OCI-LY7 (cell line): ENCODE measurements around the gene GATAD2B. TPM values are rescaled to one million over a fixed set of nuclear protein-coding genes. Genes with fewer than 3 reads are reported as not detected.
"Not testable (repeated sequence)": the region's sequence is repeated elsewhere in the genome, so short reads cannot be mapped to it uniquely, and the experiment has no call there.

Experiments used
- BruUV-seq: library from RNA; stranded (reverse); fragments of 400-500 nt; replicated peaks from 2 replicates; lab custom pipeline; 2021; lab: Mats Ljungman, UMichigan
- CTCF ChIA-PET: fragments of 300-600 bp; sonication (Branson Sonifier 250); formaldehyde crosslinking; loops from one replicate; lab custom pipeline; 2022; ENCODE audit warnings: antibody characterized with exemption; ENCODE audit not compliant: unreplicated experiment; lab: Charles Lee
- POLR2A ChIA-PET: fragments of 300-600 bp; sonication (Branson Sonifier 250); formaldehyde crosslinking; loops from one replicate; lab custom pipeline; 2022; ENCODE audit warnings: antibody characterized with exemption; lab: Charles Lee
- DNase-seq: peaks from one replicate; pipeline ENCODE4 v3.0.0-alpha.2; 2015; ENCODE audit warnings: low spot score
- H2AFZ ChIP-seq: fragments of 200-600 bp; sonication (generic), shearing (Covaris generic); 2 replicates; pipeline ENCODE4 v1.6.1; 2014; ENCODE audit warnings: mild to moderate bottlenecking, antibody characterized with exemption, low read length, moderate library complexity
- H3K27ac ChIP-seq: fragments of 200-600 bp; sonication (generic); 2 replicates; pipeline ENCODE4 v1.5.1; 2014; ENCODE audit warnings: mixed run types, low read depth, mild to moderate bottlenecking, moderate library complexity, low read length, inconsistent platforms; ENCODE audit not compliant: poor library complexity, severe bottlenecking
- H3K36me3 ChIP-seq: fragments of 200-600 bp; sonication (generic); 2 replicates; pipeline ENCODE4 v1.6.1; 2014; ENCODE audit warnings: mild to moderate bottlenecking, antibody characterized with exemption, low read length, moderate library complexity, mixed read lengths; ENCODE audit not compliant: insufficient read depth
- H3K4me1 ChIP-seq: fragments of 200-600 bp; sonication (generic); 2 replicates; pipeline ENCODE4 v1.5.1; 2014; ENCODE audit warnings: mild to moderate bottlenecking, low read length; ENCODE audit not compliant: insufficient read depth, poor library complexity, severe bottlenecking
- H3K4me2 ChIP-seq: fragments of 200-600 bp; sonication (generic); 2 replicates; pipeline ENCODE4 v1.6.1; 2014; ENCODE audit warnings: mild to moderate bottlenecking, low read length
- H3K4me3 ChIP-seq: fragments of 200-600 bp; sonication (generic); 2 replicates; pipeline ENCODE4 v1.5.1; 2014; ENCODE audit warnings: mild to moderate bottlenecking, low read depth, low read length; ENCODE audit not compliant: poor library complexity, severe bottlenecking
- H3K79me2 ChIP-seq: fragments of 200-600 bp; sonication (generic); 2 replicates; pipeline ENCODE4 v1.6.1; 2016; ENCODE audit warnings: low read depth, mild to moderate bottlenecking, low read length, moderate library complexity, mixed read lengths; ENCODE audit not compliant: insufficient read depth
- H3K9me2 ChIP-seq: fragments of 200-600 bp; sonication (generic); 2 replicates; pipeline ENCODE4 v1.6.1; 2016; ENCODE audit warnings: mild to moderate bottlenecking, low read length, mixed read lengths; ENCODE audit not compliant: insufficient read depth
- H3K9me3 ChIP-seq: fragments of 200-600 bp; sonication (generic); 2 replicates; pipeline ENCODE4 v1.6.1; 2014; ENCODE audit warnings: mild to moderate bottlenecking, mixed run types, low read length, mixed read lengths
- H4K20me1 ChIP-seq: fragments of 200-600 bp; sonication (generic); 2 replicates; pipeline ENCODE4 v1.6.1; 2014; ENCODE audit warnings: mild to moderate bottlenecking, antibody characterized with exemption, low read length, moderate library complexity, mixed read lengths; ENCODE audit not compliant: insufficient read depth
- CTCF ChIP-seq: fragments of 200-600 bp; sonication (generic); conservative IDR thresholded peaks from 2 replicates; pipeline ENCODE4 v1.5.1; 2014; ENCODE audit warnings: mild to moderate bottlenecking, antibody characterized with exemption, low read length, moderate library complexity, mixed read lengths
- EZH2phosphoT487 ChIP-seq: fragments of 200-600 bp; sonication (generic); IDR thresholded peaks from 2 replicates; pipeline ENCODE4 v1.6.1; 2018; ENCODE audit warnings: low read depth, borderline replicate concordance, mild to moderate bottlenecking, mixed run types, antibody characterized with exemption, low read length, moderate library complexity, mixed read lengths
- intact Hi-C: fragments of 100-400 bp; cut with micrococcal nuclease; formaldehyde crosslinking; loops from one replicate; pipeline ENCODE4 v1.10.0; 2022; ENCODE audit not compliant: unreplicated experiment
- total RNA-seq, 2 experiments: library from RNA; depleted of rRNA in 1 of 2; stranded (reverse); fragments of >200 nt in 1 of 2; shearing (Covaris generic) in 1 of 2; gene quantifications; 2 replicates each; pipeline ENCODE4 v1.2.3, GENCODE V29; 2014 to 2022

Gene GATAD2B
- total RNA-seq, 2 experiments from 2014 or later, result 11.2 to 65.2 TPM

- POLR2A ChIA-PET, result interaction anchor here (0.6 to 1.3 kb wide), 2 partner anchors 51 to 65 kb away, joined by 3 to 4 read pairs; no protein-coding TSS in a partner anchor
- intact Hi-C loops, result no loop called here
- TF ChIP-seq EZH2phosphoT487 (no peak), CTCF (no peak)
These were observed 18.8 kb downstream of the GATAD2B start for GRCh38 chr1:153903841-153904455.

GRCh38 chr1:153899509-153899908 lies 23.3 kb downstream of the GATAD2B start:
- no peak overlapping the region for H3K27ac ChIP-seq
- ChIA-PET CTCF (interaction anchor here (0.7 kb wide), 1 partner anchor 50 kb away, joined by 3 read pairs; no protein-coding TSS in a partner anchor), POLR2A (interaction anchor here (0.7 to 1.8 kb wide), 3 partner anchors 11 to 656 kb away, joined by 3 to 6 read pairs (median 4); no protein-coding TSS in a partner anchor)
- no peaks in the 10 kb centered on the region for H3K9me2 ChIP-seq
- peaks cover 5% of the 10 kb centered on the region; the same call in 1 of the 2 replicates for H4K20me1 ChIP-seq
- peaks cover 96% of the 10 kb centered on the region for H3K79me2 ChIP-seq
- H3K4me3 ChIP-seq, result no peak overlapping the region
- peaks cover 78% of the 10 kb centered on the region for H3K36me3 ChIP-seq
- no peak overlapping the region for H2AFZ ChIP-seq
- no peak for DNase-seq
- H3K4me2 ChIP-seq, result no peak overlapping the region
- intact Hi-C loops, result no loop called here
- H3K9me3 ChIP-seq, result no peaks in the 10 kb centered on the region
- peaks cover 9% of the 10 kb centered on the region for H3K4me1 ChIP-seq
- TF ChIP-seq EZH2phosphoT487, result no peak
- no peak for TF ChIP-seq CTCF
- BruUV-seq, result TSS peak; percentile 3

More at GRCh38 chr1:153903841-153904455, 18.8 kb downstream of the GATAD2B start:
- H3K9me2 ChIP-seq, result no peaks in the 10 kb centered on the region
- no peaks in the 10 kb centered on the region for H3K9me3 ChIP-seq
- peaks cover 70% of the 10 kb centered on the region for H3K36me3 ChIP-seq
- H3K79me2 ChIP-seq, result peaks cover 100% of the 10 kb centered on the region
- no peak overlapping the region for H3K27ac ChIP-seq
- CTCF ChIA-PET, result no interaction called here
- no peak overlapping the region for H3K4me3 ChIP-seq
- DNase-seq, result no peak
- no peak overlapping the region for H2AFZ ChIP-seq
- no peak overlapping the region for H3K4me2 ChIP-seq
- H4K20me1 ChIP-seq, result peaks cover 5% of the 10 kb centered on the region; the same call in 1 of the 2 replicates
- BruUV-seq, result no TSS peak
- peaks cover 5% of the 10 kb centered on the region for H3K4me1 ChIP-seq

- H3K36me3 ChIP-seq, result peaks cover 85% of the 10 kb centered on the region
- H2AFZ ChIP-seq, H3K9me2 ChIP-seq, intact Hi-C loops, BruUV-seq, H3K4me3 ChIP-seq, H3K4me2 ChIP-seq, CTCF ChIA-PET, H3K9me3 ChIP-seq, H4K20me1 ChIP-seq, H3K4me1 ChIP-seq, DNase-seq, H3K27ac ChIP-seq: not testable (repeated sequence)
- POLR2A ChIA-PET, result interaction anchor here (0.6 to 1.0 kb wide), 5 partner anchors 9 to 593 kb away, joined by 3 to 6 read pairs (median 4); no protein-coding TSS in a partner anchor
- H3K79me2 ChIP-seq, result peaks cover 84% of the 10 kb centered on the region
These were observed 26.9 kb downstream of the GATAD2B start for GRCh38 chr1:153895866-153896265.

GRCh38 chr1:153891042-153891441 lies 31.7 kb downstream of the GATAD2B start:
- H4K20me1 ChIP-seq, DNase-seq, H3K4me1 ChIP-seq, CTCF ChIA-PET, H3K4me2 ChIP-seq, H3K9me3 ChIP-seq, POLR2A ChIA-PET, intact Hi-C loops, H3K4me3 ChIP-seq, BruUV-seq, H2AFZ ChIP-seq, H3K9me2 ChIP-seq, H3K27ac ChIP-seq: not testable (repeated sequence)
- Histone ChIP-seq H3K36me3 (peaks cover 91% of the 10 kb centered on the region), H3K79me2 (peaks cover 84% of the 10 kb centered on the region)
